ENCODE results near the gene SLC25A36.

GRCh38 chr3:141009496-141009895 is 67.9 kb downstream of the SLC25A36 start:
- no peak for TF ChIP-seq CTCF (IDR thresholded peaks at IDR 0.05; ENCODE audit: insufficient read depth, low read length, poor library complexity, severe bottlenecking)
- no peak for TF ChIP-seq EZH2phosphoT487 (conservative IDR thresholded peaks at IDR 0.05; ENCODE audit: low read length)
